ENCODE data around the gene CDK16. TPM values are rescaled to one million over a fixed set of nuclear protein-coding genes. Genes with fewer than 3 reads are reported as not detected.

The CDK16 gene
- polyA plus RNA-seq, 1 donor (not counting 4 experiments of a cell fraction or from before 2014, with no cell fraction given), result 79.3 TPM

DNA sequence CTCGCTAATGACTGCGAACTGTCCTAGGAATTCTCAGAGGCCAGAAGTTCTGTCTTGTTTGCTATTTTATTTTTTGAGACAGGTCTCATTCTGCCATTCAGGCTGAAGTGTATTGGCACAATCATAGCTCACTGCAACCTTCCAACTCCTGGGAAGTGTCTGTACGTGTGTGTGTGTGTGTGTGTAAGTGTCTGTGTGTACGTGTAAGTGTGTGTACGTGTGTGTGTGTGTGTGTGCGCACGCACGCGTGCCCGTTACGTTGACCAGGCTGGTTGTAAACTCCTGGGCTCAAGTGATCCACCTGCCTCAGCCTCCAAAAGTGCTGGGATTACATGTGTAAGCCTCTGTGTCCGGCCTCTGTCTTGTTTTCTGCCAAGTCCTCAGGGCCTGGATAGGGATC, 10.4 kb upstream of the CDK16 start:
- Histone ChIP-seq H3K9me3 (ENCODE audit: control insufficient read depth, low read depth, low read length) (no peaks in the 10 kb centered on the region), H3K9me1 (ENCODE audit: control insufficient read depth, extremely low read depth, insufficient read depth, low read length) (no peaks in the 10 kb centered on the region), H3K4me3 (ENCODE audit: control insufficient read depth in 2 of 3, extremely low read depth in 1 of 3, insufficient read depth in 2 of 3, low read depth in 1 of 3, low read length in 3 of 3) (no peak overlapping the region), H3K27ac (ENCODE audit: control insufficient read depth, insufficient read depth, low read length) (no peak overlapping the region), H3K4me1 (ENCODE audit: control insufficient read depth, extremely low read depth, insufficient read depth, low read length) (no peaks in the 10 kb centered on the region), H3K9ac (ENCODE audit: control insufficient read depth, extremely low read depth, insufficient read depth, low read length) (no peak overlapping the region), H3K79me2 (ENCODE audit: control insufficient read depth, insufficient read depth, low read length) (peaks cover 6% of the 10 kb centered on the region), H4K20me1 (ENCODE audit: control insufficient read depth, extremely low read depth, insufficient read depth, low read length) (peaks cover 6% of the 10 kb centered on the region), H3K27me3 (ENCODE audit: control insufficient read depth, extremely low read depth, insufficient read depth, low read length) (no peaks in the 10 kb centered on the region), H2AFZ (ENCODE audit: control insufficient read depth, low read length) (no peak overlapping the region), H3K4me2 (ENCODE audit: control insufficient read depth, extremely low read depth, insufficient read depth, low read depth, low read length) (no peak overlapping the region), H3K36me3 (ENCODE audit: control insufficient read depth in 2 of 2, extremely low read depth in 1 of 2, insufficient read depth in 2 of 2, low read length in 2 of 2) (peaks cover 68 to 71% of the 10 kb centered on the region in 2 experiments)
- TF ChIP-seq CTCF (optimal IDR thresholded peaks at IDR 0.05 in 1 of 3, IDR thresholded peaks at IDR 0.05 in 1 of 3, conservative IDR thresholded peaks at IDR 0.05 in 1 of 3; ENCODE audit: extremely low read depth in 1 of 3, insufficient read depth in 2 of 3, low read length in 3 of 3) (no peak), EZH2 (IDR thresholded peaks at IDR 0.05; ENCODE audit: low read length) (no peak)
- dilution Hi-C loops (cut with MboI; ENCODE audit: extremely low pct_ligation_motif_present, low sequenced_read_pairs), result no loop called here
- DNase-seq (ENCODE audit: low read depth, low spot score) (no peak), FAIRE-seq (no peak)

DNA sequence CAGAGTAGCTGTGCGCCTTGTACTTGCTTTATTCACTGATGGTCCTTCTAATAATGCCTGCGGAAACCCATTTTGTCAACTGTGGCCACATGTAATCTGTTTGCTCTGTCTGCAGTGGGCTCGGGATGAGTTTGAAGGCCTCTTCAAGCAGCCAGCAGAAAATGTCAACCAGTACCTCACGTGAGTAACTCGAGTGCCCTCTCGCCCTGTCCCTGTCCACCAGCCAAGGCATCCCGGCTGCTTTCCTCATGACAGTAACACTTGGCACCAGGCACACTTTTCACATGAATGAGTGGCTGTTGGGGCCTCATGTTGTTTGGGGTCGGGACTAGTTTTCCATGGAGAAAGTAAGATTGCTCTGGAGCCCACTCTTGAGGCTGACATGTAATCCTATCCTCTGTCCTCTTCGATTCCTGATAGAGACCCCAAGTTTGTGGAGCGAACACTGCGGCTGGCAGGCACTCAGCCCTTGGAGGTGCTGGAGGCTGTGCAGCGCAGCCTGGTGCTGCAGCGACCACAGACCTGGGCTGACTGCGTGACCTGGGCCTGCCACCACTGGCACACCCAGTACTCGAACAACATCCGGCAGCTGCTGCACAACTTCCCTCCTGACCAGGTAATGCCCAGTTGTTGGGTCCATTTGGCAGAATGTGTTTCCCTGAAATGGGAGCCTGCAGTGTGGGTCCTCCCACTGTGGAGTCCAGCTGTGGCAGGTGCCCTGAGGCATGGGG, 8.8 kb upstream of the CDK16 start:
- Histone ChIP-seq H2AFZ (ENCODE audit: control insufficient read depth, low read length) (no peak overlapping the region), H3K9me1 (ENCODE audit: control insufficient read depth, extremely low read depth, insufficient read depth, low read length) (no peaks in the 10 kb centered on the region), H3K79me2 (ENCODE audit: control insufficient read depth, insufficient read depth, low read length) (peaks cover 6% of the 10 kb centered on the region), H3K36me3 (ENCODE audit: control insufficient read depth in 2 of 2, extremely low read depth in 1 of 2, insufficient read depth in 2 of 2, low read length in 2 of 2) (peaks cover 67 to 68% of the 10 kb centered on the region in 2 experiments), H3K9me3 (ENCODE audit: control insufficient read depth, low read depth, low read length) (no peaks in the 10 kb centered on the region), H3K4me1 (ENCODE audit: control insufficient read depth, extremely low read depth, insufficient read depth, low read length) (no peaks in the 10 kb centered on the region), H3K27ac (ENCODE audit: control insufficient read depth, insufficient read depth, low read length) (no peak overlapping the region), H3K4me2 (ENCODE audit: control insufficient read depth, extremely low read depth, insufficient read depth, low read depth, low read length) (no peak overlapping the region), H4K20me1 (ENCODE audit: control insufficient read depth, extremely low read depth, insufficient read depth, low read length) (peaks cover 6% of the 10 kb centered on the region), H3K4me3 (ENCODE audit: control insufficient read depth in 2 of 3, extremely low read depth in 1 of 3, insufficient read depth in 2 of 3, low read depth in 1 of 3, low read length in 3 of 3) (no peak overlapping the region), H3K27me3 (ENCODE audit: control insufficient read depth, extremely low read depth, insufficient read depth, low read length) (no peaks in the 10 kb centered on the region), H3K9ac (ENCODE audit: control insufficient read depth, extremely low read depth, insufficient read depth, low read length) (no peak overlapping the region)
- dilution Hi-C loops (cut with MboI; ENCODE audit: extremely low pct_ligation_motif_present, low sequenced_read_pairs), result no loop called here
- DNase-seq (ENCODE audit: low read depth, low spot score) (no peak), FAIRE-seq (no peak)
- no peak for TF ChIP-seq CTCF (optimal IDR thresholded peaks at IDR 0.05 in 1 of 3, IDR thresholded peaks at IDR 0.05 in 1 of 3, conservative IDR thresholded peaks at IDR 0.05 in 1 of 3; ENCODE audit: extremely low read depth in 1 of 3, insufficient read depth in 2 of 3, low read length in 3 of 3)
- no peak for TF ChIP-seq EZH2 (IDR thresholded peaks at IDR 0.05; ENCODE audit: low read length)

All from keratinocyte (primary cell).